KOPT-K1 (cell line): ENCODE measurements around the gene BRPF1.

Experiments used
- H3K27ac ChIP-seq: fragments of 200-600 bp; sonication (generic); 2 replicates; pipeline ENCODE4 v1.5.1; 2016; ENCODE audit warnings: antibody characterized with exemption, mild to moderate bottlenecking, low read depth, low read length; ENCODE audit not compliant: poor library complexity, severe bottlenecking
- H3K36me3 ChIP-seq: fragments of 200-600 bp; sonication (generic); 2 replicates; pipeline ENCODE4 v1.5.1; 2017; ENCODE audit warnings: antibody characterized with exemption, mild to moderate bottlenecking, low read length, moderate library complexity; ENCODE audit not compliant: insufficient read depth
- H3K9me3 ChIP-seq: fragments of 200-600 bp; sonication (generic); 2 replicates; pipeline ENCODE4 v1.5.1; 2017; ENCODE audit warnings: antibody characterized with exemption, low read length, mild to moderate bottlenecking; ENCODE audit not compliant: insufficient read depth, poor library complexity, severe bottlenecking

BRPF1 gene

GRCh38 chr3:9715764-9716437 is 15.6 kb upstream of the BRPF1 start:
- H3K9me3 ChIP-seq: no peaks in the 10 kb centered on the region
- H3K27ac ChIP-seq: no peak overlapping the region
- H3K36me3 ChIP-seq: no peaks in the 10 kb centered on the region

- Histone ChIP-seq H3K36me3 (no peaks in the 10 kb centered on the region), H3K27ac (no peak overlapping the region), H3K9me3 (no peaks in the 10 kb centered on the region)
Measured at GRCh38 chr3:9716801-9717555, 14.6 kb upstream of the BRPF1 start.

DNA sequence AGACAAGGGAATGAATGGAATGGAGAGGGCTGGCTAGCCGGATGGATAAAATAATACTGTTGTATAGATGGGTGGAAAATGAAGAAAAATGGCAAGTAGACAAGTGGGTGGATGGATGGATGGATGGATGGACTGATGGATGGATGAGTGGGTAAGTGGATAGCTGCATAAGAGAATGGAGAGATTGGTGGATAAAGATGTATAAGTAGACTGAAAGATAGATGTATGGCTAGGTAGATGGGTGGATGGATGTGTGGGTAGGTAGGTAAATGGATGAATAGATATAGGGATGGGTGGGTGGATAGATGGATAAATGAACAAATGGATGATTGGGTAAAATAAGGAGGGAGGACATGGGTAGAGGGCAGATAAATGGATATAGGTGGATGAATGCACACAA is 14.0 kb upstream of the BRPF1 start:
- Histone ChIP-seq H3K36me3 (no peaks in the 10 kb centered on the region), H3K9me3 (no peaks in the 10 kb centered on the region), H3K27ac (no peak overlapping the region)

DNA sequence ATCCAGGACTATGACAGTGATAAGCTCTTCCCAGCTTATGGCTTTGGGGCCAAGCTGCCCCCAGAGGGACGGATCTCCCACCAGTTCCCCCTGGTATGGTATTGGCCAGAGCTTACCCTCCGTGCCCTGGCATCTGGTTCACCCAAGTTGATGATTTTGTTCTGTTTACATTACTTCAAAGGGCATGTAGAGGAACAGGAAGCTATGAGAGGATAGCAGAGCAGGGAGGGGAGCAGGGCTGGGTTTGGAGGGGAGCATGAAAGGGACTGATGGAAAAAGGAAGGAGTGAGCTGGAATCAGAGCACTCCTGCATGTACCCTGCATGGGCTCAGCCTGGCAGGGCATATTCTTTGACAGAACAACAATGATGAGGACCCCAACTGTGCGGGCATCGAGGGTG is 13.4 kb upstream of the BRPF1 start:
- Histone ChIP-seq H3K9me3 (no peaks in the 10 kb centered on the region), H3K27ac (no peak overlapping the region), H3K36me3 (no peaks in the 10 kb centered on the region)

- Histone ChIP-seq H3K36me3 (no peaks in the 10 kb centered on the region), H3K9me3 (no peaks in the 10 kb centered on the region), H3K27ac (no peak overlapping the region)
Measured at GRCh38 chr3:9721015-9721699, 10.4 kb upstream of the BRPF1 start.

DNA sequence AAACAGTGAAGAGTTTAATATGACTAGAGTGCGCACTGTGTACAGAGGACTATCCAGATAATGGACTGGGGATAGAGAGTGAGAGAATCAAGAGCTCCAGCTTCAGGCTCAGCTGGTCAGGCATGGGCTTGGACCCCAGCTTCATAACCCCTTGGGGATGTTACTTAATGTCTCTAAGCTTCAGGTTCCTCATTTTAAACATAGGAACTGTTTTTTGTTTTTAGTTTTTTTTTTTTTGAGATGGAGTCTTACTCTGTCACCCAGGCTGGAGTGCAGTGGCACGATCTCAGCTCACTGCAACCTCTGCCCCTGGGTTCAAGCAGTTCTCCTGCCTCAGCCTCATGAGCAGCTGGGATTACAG is 9.9 kb upstream of the BRPF1 start:
- Histone ChIP-seq H3K36me3 (no peaks in the 10 kb centered on the region), H3K27ac (no peak overlapping the region), H3K9me3 (no peaks in the 10 kb centered on the region)

DNA sequence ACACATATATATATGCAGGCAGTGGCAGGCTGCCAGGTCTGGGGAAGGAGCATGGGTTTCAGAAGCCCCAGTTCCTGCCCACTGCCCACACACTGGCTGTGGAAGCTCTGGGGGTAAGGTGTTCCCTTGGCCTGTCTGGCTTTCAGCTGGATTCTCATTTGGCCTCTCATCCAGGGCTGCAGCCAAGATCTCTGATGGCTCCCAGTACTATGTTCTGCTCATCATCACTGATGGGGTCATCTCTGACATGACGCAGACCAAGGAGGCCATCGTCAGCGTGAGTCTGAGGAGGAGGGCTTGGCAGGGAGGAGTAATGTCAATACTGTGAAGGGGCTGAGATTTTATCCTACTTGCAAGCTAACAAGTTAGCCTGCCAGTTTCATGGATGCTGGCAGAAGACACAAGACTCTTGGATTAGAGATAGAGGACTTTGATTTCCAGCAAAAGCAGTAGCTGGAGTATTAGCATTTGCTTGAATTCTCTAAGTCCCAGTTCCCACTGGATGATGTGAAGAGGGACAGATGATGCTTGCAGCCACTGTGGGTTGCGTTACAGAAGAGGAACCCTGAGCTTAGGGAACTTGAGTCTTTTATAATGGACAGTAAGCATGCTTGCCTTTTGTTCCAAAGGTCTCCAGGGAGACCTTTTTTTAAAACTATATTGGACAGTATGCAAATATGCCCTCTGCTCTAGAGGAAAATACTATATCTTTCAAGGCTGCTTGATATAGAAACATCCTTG is 5.6 kb upstream of the BRPF1 start:
- Histone ChIP-seq H3K27ac (no peak overlapping the region), H3K36me3 (no peaks in the 10 kb centered on the region), H3K9me3 (no peaks in the 10 kb centered on the region)

DNA sequence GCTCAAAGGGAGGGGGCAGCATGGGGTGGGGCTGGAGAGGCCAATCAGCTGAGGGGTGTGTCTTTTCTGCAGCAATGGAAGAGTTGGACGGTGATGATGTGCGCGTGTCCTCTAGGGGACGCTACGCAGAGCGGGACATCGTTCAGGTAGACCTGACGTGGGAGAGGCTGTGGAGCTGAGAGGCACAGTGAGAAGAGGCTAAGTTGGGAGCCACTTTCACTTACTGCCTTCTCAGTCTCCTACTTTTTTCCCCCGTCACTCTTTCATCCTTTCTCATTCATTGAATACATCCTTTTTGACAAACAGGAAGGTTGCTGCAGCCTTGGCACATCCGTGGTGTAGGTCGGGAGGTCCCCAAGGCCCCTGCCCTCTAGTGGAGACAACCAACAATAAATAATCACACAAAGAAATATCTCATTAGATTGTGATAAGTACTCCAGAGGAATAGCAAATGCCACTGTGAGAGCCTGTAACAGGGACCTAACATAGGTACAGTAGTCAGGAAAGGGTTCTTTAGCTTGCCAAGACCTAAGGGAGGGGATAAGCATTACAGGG is 4.4 kb upstream of the BRPF1 start:
- Histone ChIP-seq H3K36me3 (no peaks in the 10 kb centered on the region), H3K9me3 (no peaks in the 10 kb centered on the region), H3K27ac (peak overlapping the region; percentile 56)

GRCh38 chr3:9727743-9728142 is 3.8 kb upstream of the BRPF1 start:
- Histone ChIP-seq H3K36me3 (no peaks in the 10 kb centered on the region), H3K9me3 (no peaks in the 10 kb centered on the region), H3K27ac (peak overlapping the region; percentile 56)

DNA sequence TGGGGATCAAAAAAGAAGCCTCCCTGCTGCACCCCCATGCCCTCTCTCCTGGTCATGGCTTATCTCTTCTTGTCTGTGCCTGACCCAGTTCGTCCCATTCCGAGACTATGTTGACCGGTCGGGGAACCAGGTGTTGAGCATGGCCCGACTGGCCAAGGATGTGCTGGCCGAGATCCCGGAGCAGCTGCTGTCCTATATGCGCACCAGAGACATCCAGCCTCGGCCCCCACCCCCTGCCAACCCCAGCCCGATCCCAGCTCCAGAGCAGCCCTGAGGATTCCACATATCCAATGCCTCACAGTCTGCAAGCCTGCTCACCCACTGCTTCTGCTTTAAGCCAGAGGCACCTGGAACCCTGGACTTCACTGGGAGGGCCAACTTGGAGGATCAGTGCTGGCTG is 2.1 kb upstream of the BRPF1 start:
- no peak overlapping the region for H3K27ac ChIP-seq
- H3K36me3 ChIP-seq: peaks cover 16% of the 10 kb centered on the region
- H3K9me3 ChIP-seq: no peaks in the 10 kb centered on the region

GRCh38 chr3:9730657-9731205 is 804 bp upstream of the BRPF1 start:
- H3K27ac ChIP-seq: peak overlapping the region; percentile 99
- no peaks in the 10 kb centered on the region for H3K9me3 ChIP-seq

DNA sequence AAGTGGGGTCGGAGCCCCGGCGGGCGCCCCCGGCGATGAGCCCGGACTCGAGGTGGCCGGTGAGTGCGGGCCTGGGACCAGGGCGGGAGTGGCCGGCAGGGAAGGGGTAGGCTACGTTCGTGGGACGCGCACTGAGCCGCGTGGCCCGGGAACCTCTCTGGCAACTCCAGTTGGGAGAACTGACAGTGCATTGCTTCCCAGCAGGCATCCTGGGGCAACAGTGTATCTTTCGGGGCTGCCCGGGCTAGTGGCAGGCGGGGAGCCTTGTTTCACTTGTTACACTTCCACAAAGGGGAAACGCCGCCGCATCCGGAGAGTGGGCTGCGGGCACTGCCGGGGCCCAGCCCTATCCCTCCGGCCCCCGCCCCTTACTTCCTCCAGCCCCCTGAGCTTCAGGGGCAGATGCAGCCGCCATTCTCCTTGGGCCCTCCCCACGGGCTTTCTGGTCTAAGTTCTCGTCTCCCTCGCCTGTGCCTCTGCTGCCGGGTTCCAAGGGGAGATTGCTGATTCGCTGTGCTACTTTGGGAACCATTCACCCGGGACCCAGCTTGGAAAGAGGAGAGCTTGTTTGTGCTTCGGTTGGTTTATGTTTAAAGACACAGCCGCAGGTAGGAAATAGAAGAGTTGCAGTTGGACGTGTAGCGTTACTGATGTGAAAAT is 675 bp downstream of the BRPF1 start:
- Histone ChIP-seq H3K27ac (peak overlapping the region; percentile 99), H3K36me3 (peaks cover 44% of the 10 kb centered on the region), H3K9me3 (no peaks in the 10 kb centered on the region)

More at GRCh38 chr3:9730657-9731205, 804 bp upstream of the BRPF1 start:
- peaks cover 29% of the 10 kb centered on the region for H3K36me3 ChIP-seq

GRCh38 chr3:9732740-9733115 is 1.2 kb downstream of the BRPF1 start:
- Histone ChIP-seq H3K36me3 (peaks cover 49% of the 10 kb centered on the region), H3K27ac (peak overlapping the region; percentile 99)

DNA sequence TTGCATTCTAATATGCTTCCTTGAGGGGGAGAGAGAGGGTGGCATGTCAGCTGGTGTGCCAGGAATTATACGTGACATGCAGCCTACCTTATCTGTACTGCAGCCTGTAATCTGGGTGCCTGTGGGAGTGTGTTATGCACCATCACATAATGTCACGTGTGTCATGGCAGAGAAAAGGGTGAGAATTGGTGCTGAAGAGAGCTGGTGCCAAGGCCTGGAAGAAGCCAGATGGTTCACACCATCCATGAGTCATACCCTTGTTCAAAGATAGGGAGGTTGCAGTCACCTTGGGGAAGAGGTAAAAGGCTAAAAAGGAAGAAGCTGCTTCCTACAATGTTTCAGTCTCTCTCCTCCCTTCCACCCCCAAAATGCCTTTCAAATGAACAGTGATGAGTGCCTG is 5.3 kb downstream of the BRPF1 start:
- H3K9me3 ChIP-seq: no peaks in the 10 kb centered on the region
- no peak overlapping the region for H3K27ac ChIP-seq
- H3K36me3 ChIP-seq: peaks cover 90% of the 10 kb centered on the region

More at GRCh38 chr3:9732740-9733115, 1.2 kb downstream of the BRPF1 start:
- H3K9me3 ChIP-seq: no peaks in the 10 kb centered on the region
